RPMI7951 (cell line): ENCODE measurements around the gene ASXL1. TPM values are rescaled to one million over a fixed set of nuclear protein-coding genes. Genes with fewer than 3 reads are reported as not detected.
"Not testable (repeated sequence)": the region's sequence is repeated elsewhere in the genome, so short reads cannot be mapped to it uniquely, and the experiment has no call there.

ENCODE experiments used
- DNase-seq: peaks from one replicate; pipeline ENCODE4 v3.0.0-alpha.2; 2012; ENCODE audit warnings: low read depth
- total RNA-seq: library from RNA; depleted of rRNA; stranded (reverse); fragments of >200 nt; shearing (Covaris generic); gene quantifications from 2 replicates; pipeline ENCODE4 v1.2.3, GENCODE V29; 2014

ASXL1 gene
- total RNA-seq, 1 experiment from 2014 or later, result 29.9 TPM

DNA sequence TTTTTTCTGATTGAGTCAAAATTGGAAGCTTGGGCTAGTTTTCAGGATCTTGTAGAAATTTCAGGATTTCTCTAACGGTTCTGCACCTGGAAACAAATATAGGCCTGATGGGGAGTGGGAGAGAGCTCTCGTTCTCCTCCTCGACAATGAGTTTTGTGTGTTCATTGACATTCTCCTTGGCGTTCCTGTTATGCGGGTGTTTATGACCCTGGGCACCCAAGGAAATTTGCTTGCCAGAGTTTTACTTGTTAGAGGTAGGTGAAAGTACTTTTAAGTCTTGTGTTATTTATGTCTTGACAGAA lies 2.2 kb downstream of the ASXL1 start:
- no peak for DNase-seq

DNA sequence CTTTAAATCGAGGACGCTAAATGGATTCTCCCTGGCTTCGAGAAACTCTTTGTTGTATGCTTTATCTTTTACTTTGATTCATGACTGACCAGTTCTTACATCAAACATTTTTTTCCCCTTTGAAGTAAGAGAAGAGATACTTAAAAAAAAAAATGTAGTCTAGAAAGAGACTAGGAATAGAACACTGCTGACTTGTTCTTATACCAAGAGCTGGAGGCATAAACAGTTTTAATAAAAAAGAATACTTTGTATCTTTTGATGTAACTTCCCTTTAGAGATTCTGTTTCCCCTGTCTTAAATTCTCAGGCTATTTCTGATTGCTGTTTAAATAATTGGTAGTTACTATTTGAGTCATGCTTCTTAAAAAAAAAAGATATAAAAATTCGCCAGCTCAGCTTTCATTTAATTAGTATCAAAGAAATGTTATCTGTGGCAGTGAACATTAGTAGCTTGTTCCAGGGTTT lies 4.8 kb downstream of the ASXL1 start:
- DNase-seq, result no peak

DNA sequence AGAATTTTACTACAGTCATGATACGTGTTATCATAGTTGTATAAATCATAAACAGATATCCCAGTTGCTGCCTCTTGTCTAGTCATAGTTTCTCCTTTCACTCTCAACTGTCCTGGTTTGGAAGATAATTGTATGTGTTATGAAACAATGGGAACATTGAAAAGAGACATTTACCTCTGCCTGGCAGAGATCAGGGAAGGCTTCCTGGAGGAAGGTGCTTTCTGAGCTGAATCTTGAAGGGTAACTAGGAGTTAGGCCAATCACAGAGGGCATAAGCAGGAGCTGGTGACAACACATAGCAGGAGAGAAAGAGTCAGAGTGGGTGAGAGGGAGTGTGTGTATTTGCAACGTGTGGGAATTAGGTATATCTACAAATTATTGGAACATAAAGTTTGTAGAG lies 5.4 kb downstream of the ASXL1 start:
- no peak for DNase-seq

DNA sequence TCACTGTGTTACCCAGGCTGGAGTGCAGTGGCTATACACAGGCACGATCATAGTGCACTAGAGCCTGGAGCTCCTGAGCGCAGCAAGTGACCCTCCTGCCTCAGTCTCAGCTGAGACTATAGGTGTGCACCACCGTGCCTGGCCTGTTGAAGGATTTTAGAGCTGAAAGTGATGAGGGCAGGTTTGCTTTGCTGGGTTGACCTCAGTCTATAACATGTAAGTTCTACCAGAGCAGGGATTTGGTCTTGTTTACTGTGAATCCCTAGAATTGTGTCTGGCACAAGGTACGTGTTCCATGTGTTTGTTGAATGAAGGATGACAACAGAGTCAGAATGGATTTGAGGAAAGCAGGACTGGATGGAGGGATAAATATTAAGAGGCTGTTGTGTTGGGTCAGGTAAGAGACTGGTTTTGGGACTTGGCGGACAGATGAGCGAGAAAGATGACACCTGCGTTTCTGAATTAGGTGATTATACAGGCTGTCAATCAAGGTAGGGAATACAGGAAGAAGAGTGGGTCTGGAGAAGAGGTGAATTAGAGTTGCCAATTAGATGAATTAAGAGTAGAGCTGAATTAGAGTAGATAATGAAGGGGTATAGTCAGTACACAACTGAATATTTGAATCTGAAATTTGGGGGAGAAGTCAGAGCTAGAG lies 6.5 kb downstream of the ASXL1 start:
- DNase-seq, result no peak

DNA sequence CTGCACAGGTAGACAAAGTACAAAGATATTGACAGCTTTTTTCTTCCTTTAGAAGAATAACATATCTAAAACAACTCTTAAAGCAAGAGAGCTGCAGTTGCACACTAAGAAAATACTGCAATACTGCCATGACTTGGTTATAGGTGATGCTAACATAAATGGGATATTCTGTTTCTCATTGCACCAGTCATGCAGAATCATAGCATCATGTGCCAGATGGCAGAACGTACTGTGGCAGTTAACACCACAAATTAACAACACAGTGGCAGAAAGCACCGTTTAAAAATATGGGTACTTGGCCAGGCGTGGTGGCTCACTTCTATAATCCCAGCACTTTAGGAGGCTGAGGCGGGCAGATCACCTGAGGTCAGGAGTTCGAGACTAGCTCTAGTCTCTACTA lies 7.4 kb downstream of the ASXL1 start:
- no peak for DNase-seq

DNA sequence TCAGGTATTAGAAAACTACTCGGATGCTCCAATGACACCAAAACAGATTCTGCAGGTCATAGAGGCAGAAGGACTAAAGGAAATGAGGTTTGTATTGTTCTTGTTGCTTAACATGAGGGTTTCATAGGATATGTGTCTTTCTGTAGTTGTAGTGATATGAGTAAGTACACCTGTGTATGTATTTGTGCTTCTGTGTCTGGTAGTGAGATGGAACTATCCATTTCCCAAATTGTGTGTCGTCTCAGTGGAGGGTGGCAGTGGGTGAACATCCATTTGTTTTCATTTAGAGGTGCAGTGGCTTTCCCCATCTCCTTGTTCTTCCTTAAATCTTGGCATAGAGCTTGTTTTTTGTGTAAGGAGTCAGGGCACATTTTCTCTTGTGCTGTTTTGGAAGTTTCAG lies 8.2 kb downstream of the ASXL1 start:
- no peak for DNase-seq

DNA sequence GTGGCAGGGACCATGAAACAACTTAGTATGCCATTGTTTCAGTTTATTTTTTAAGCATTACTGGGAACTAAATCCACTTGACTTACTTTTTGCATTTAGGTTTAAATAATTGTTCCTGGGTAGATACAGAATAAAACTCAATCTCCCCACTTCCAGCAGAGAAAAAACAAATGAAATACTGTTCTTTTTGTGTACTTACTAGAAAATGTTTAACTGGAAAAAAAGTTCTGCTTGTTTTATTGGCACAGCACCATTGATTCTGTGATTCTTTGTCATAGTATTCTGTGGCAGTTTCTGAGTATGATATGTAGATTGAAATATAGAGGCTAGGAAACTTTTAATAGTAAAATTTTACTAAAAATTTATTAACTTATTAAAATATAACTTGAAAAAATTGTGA lies 10.2 kb downstream of the ASXL1 start:
- DNase-seq, result no peak

DNA sequence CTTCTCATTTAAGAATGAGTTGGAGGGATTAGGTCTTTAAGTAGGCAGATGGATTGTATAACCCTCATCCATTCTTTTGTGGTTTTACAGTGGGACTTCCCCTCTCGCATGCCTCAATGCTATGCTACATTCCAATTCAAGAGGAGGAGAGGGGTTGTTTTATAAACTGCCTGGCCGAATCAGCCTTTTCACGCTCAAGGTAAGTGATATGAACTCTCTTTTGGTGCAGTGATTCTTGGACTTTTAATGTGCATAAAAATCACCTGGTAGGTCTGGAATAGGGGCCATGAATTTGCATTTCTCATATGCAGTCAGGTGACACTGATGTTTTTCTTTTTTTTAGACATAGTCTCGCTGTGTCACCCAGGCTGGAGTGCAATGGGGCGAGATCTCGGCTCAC lies 10.8 kb downstream of the ASXL1 start:
- DNase-seq, result peak; percentile 37

DNA sequence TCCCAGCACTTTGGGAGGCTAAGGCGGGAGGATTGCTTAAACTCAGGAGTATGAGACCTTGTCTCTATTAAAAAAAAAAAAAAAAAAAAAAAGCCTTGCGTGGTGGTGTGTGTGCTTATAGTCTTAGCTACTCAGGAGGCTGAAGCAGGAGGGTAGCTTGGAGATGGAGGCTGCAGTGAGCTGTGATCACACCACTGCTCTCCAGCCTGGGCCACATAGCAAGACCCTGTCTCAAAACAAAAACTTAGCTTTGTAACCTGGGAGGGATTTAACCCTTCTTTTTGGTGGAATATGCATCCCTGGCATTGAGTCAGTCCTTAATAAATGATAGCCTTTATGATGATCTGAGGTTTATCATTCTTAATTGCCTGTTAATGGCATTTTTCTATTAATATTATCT lies 12.8 kb downstream of the ASXL1 start:
- no peak for DNase-seq

DNA sequence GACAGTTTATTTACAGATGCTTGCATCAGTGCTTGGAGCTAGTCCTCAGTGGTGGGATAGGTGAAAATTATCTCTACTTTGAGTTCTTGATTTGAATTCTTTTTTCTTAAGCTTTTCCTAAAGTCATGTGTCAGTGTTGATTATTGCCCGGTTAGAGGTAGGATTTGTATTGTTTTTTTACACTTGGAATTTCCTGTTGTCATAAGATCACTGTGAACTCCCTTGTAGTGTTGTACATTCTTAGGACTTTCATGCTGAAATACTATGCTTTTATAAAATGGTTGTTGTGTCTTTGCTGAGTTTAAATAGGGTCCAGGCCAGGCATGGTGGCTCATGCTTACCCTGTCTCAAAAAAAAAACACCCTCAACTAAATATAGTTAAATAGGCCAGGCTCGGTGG lies 20.3 kb downstream of the ASXL1 start:
- no peak for DNase-seq

DNA sequence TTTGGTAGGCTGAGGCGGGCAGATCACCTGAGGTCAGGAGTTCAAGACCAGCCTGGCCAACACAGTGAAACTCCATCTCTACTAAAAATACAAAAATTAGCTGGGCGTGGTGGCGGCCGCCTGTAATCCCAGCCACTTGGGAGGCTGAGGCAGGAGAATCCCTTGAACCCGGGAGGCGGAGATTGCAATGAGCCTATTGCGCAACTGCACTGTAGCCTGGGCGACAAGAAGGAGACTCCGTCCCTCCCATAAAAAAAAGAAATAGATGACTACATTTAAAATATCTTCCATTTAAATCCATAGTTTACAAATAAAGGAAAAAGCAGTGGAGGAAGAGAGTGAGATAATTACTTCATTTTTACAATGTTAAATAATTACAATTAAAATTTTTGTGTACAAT lies 21.9 kb downstream of the ASXL1 start:
- not testable (repeated sequence) for DNase-seq

DNA sequence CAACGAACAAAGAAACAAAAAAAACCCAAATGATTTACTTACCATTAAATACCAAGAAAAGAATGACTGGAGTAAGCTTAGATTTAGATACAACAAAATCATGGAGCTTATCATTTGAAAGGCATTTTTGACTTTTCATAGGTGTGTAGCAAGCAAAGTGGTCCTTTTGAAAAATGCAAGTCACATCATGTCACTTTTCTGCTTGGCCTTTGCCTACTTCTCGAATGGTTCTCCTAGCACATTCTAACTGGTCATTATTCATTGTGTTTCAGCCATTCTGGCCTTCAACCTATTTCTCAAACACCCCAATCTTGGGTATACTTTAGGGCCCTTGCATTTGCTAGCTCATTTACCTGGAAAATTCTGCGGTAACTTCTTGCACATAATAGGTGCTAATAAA lies 22.6 kb downstream of the ASXL1 start:
- DNase-seq, result no peak

DNA sequence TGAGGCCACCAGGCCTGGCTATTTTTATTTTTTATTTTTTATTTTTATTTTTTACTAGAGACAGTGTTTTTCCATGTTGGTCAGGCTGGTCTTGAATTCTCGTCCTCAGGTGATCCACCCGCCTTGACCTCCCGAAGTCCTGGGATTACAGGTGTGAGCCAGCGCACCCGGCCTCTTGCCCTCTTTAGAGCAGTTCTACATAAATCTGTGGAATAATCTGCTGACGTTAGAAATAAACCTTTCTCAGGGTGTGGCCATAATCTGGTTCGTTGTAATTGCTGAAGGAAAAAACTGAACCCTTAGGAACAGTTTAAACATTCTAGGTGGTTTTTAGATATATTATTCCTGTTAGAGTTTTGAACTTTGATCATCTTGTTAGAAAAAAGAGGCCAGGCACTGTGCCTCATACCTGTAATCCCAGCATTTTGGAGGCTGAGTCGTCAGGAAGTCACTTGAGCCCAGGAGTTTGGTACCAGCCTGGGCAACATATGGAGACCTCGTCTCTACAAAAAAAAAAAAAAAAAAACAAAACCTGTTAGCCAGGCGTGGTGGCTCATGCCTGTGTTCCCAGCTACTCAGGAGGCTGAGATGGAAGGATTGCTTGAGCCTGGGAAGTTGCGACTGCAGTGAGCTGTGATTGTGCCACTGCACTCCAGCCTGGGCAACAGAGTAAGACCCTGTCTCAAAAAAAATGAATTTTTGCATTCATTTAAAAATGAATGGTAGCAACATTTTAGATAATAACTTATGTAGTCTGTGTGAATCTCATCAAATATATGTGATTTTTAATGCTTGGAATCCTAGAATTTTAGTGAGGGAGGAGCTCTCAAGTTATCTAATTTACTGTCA lies 24.2 kb downstream of the ASXL1 start:
- DNase-seq, result no peak

DNA sequence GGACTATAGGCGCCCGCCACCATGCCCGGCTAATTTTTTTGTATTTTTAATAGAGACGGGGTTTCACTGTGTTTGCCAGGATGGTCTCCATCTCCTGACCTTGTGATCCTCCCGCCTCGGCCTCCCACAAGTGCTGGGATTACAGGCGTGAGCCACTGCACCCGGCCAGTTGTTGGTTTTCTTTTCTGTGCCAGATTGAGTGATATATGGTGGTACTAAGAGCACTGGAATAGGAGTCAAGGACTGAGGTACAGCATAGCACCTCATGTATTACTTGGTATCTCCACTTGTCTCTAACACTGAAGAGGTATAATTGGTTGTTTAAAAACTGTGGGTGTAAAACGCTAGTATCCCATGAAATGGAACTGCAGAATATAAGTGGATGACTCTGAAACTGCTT lies 25.3 kb downstream of the ASXL1 start:
- DNase-seq, result not testable (repeated sequence)

DNA sequence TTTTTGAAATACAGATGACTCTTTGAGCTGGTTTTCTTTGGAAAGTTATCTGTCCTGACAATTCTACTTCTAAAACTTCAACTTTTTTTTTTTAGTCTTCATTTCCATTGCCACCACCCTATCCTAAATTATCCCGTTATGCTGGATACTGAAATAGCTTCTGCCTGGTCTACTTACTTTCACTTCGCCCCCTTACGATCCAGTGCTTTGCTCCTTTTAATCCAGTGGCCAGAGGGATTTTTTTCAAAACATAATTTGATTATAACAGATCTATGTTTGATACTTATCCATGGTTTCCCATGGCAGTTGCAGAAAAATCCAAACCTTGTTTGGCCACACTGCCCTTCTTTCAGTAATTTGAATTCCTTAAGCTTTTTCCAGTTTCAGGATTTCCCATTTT lies 27.4 kb downstream of the ASXL1 start:
- DNase-seq, result no peak

DNA sequence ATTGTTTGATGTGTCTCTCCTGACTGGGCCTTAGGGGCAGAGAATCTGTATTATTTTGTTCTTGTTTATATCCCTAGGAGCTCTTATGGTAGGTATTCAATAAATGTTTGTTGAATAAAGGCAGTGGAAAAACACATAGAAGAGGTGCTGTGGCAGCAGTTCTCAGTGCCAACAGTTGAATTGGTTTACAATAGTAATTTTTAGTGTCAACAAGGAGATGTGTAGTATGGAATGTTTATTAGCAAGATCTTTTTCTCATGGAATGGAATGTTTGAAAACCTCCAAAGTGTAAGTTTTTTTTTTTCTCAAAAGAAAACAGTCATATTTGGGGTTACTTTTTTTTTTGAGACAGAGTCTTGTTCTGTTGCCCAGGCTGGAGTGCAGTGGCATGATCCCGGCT lies 28.0 kb downstream of the ASXL1 start:
- no peak for DNase-seq

DNA sequence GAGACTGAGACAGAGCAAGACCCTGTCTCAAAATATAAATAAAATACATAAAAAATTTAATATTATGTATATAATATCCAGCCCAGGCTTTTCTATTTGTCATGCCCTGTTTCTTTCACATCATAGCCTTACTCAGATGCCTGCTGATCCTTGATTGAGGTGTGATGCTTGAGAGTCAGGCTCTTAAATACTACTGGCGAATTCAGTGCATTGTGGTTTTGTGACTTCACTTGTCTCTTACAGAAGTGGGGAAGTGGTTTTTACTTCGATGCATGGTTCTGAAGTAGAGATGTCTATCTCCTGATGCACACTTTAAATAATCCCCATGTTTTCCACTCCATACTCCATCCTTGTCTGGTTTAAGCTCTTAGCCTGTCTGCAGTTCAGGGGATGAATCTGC lies 29.1 kb downstream of the ASXL1 start:
- DNase-seq, result peak; percentile 34

DNA sequence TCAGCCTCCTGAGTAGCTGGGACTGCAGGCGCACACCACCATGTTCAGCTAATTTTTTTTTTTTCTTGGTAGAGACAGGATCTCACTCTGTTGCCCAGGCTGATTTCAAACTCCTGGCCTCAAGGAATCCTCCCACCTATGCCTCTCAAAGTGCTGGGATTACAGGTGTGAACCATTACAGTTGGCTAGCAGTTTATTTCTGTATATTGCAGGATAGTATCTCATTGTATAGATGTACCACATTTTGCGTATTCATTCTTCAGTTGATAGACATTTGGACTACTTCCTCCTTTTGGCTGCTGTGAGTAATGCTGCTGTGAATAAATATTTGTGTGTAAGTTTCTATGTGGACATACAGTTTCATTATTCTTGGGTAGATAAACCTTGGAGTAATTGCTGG lies 32.9 kb downstream of the ASXL1 start:
- DNase-seq, result no peak

DNA sequence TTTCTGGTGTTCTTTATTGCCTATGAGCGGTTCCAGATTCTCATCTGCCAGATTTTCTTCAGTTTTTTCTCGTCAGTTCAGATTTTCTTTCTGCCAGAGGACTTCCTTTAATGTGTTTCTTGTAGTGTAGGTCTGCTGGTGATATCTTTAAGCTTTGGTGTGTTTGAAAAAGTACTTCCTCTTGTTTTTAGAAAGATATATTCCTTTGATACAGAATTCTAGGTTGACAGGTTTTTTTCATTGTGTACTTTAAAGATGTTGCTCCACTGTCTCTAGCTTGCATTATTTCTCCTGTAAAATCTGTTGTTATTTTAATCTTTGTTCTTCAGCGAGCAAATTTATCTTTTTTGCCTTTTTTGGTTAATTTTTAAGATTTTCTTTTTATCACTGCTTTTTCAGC lies 36.9 kb downstream of the ASXL1 start:
- no peak for DNase-seq

DNA sequence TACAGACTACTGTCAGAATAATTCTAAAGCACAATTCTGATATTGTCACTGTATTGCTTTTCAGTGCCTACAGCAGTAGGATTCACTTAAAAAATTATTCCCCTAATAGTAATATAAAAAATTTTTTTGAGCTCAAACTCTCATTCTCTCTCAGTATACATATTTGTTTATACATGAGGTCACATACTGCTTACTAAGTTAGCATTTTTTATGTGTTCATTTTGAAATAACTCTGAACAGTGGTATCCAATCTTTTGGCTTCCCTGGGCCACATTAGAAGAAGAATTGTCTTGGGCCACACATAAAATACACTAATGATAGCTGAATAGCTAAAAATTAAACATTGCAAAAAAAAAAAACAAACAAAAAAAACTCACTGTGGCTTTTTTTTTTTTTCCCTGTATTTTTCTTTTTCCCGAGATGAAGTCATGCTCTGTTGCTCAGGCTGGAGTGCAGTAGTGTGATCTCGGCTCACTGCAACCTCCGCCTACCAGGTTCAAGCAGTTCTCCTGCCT lies 38.6 kb downstream of the ASXL1 start:
- DNase-seq, result no peak

DNA sequence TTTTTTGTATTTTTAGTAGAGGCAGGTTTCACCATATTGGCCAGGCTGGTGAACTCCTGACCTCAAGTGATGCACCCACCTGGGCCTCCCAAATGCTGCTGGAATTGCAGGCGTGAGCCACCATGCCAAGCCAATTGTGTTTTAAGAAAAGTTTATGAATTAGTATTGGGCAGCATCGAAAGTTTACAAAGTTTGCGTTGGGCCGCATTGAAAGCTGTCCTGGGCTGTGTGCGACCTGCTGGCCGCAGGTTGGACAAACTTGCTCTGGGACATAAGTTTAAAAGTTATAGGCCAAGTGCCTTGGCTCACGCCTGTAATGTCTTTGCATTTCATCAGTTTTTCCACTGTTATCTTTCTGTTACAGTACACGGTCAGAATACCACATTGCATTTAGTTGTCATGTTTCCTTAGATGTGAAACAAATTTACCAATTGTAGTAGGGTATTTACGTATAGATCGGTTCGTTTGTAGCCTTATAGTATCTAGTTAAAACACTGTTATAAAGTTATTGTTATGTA lies 39.5 kb downstream of the ASXL1 start:
- DNase-seq, result no peak

DNA sequence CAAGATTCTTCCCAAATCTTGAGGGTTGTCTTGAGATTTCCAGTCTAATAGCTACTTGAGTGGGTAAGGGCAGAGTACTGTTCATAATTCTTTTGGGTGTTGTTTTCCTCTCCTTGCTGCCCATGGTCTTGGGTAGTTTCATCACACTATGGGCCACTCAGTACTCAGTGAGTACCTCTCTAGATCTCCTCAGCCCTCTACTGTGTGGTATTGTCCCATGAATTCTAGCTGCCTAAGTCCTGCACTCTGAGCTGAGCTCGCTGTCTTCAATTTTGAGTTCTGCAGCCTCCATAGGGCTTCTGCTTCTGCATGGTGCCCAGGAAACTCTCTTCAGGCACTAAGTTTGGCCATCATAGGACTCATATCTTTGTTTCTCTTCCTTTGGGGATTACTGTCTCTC lies 42.3 kb downstream of the ASXL1 start:
- no peak for DNase-seq

DNA sequence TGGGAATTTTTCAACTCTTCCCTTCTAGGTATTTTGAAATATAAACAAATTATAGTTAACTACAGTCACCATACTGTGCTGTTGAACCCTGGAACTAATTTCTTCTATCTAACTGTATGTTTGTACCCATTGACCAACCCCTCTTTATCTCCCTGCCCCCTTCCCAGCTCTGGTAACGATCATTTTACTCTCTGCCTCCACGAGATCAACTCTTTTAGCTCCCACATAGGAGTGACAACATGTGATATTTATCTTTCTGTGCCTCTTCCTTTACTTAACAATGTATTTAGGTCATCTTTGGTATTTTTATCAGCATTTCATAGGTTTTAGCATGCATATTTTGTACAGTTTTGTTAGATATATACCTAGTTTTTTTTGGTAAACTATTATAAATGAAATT lies 45.9 kb downstream of the ASXL1 start:
- DNase-seq, result no peak
